HG03159 (cell line): Measurements from ENCODE around the gene L3HYPDH.

Experiments used
- ATAC-seq: cut with Tn5 transposase; IDR thresholded peaks from one replicate; pipeline ENCODE4 v1.9.1; 2021; ENCODE audit warnings: mild to moderate bottlenecking, moderate library complexity; ENCODE audit not compliant: unreplicated experiment

Gene L3HYPDH

DNA sequence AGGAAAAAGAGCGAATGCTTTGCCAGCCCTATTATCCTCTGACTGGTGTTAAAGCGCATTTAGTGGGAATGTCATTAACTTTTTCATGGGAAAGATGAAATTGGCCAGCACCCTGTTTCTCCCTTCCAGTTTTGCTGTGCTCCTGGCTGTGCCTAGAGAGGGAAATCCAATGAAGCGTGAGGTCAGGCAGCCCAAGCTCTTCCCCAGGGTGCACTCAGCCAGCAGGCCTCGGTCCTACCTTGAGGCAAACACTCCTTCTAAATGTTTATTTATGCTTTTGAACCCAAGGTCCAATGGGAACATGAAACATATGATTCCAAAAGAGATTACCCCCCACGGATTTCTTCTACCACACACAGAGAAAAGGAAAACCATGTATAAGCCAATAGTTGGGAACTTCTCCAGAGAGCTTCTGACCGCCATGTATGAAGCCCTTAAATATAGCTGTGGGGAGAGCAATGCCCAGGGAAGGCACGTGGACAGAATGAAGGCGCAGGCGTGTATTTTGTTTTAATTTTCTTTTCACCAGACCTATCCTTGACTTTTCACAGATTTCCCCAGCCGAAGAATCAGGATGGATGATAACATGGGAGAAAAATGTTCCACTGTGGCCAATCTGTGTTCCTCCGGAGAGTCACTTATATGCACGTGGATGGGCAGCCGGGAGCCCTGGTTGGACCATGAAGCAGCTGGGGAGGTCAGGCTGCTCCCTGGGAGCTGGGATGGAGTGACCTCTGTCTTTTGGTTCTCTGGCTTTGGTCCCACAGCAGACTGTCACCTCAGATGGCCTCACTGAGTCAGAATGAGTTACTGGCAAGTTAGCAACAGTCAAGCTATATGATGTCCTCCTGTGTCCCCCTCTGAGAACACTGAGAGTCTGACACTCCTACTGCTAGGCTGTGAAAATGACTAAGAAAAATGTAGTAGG, 56.3 kb downstream of the L3HYPDH start:
- ATAC-seq = no peak

DNA sequence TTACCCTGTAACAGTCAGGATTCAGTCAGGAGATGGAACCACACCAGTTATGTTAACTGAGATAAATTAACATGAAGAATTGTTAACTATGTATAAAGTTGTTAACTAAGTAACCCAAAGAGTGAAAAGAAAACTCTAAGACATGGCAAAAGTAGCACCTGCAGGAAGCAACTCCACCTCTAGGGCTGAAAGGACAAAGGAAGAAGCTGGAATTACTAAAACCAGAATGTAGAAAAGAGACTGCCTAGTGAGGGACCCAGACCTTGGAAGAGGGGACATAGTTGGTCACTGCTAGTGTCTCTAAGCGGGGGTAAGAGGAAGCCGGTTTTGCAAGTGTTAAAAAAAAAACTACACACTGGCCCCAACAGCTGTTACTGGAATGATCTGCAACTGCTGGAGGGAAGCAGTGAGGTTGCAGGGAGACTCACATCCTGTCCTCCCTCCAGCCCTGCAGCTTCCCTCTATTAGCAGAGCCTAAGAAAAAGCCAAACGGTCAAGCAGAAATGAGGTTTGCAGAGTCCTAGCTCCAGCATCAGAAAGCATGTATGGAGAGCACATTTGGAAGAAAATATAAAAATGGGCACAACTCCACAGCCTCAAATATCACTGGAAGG, 58.8 kb downstream of the L3HYPDH start:
- ATAC-seq = no peak

- no peak for ATAC-seq
Measured at GRCh38 chr14:59424341-59425071, 59.7 kb downstream of the L3HYPDH start.
